HG03135 (cell line): Measurements from ENCODE around the gene WRAP53.

Experiments used
- ATAC-seq: cut with Tn5 transposase; IDR thresholded peaks from one replicate; pipeline ENCODE4 v1.9.1; 2021; ENCODE audit warnings: mild to moderate bottlenecking, moderate library complexity; ENCODE audit not compliant: unreplicated experiment

Gene WRAP53

GRCh38 chr17:7707858-7708750 is 19.8 kb downstream of the WRAP53 start:
- no peak for ATAC-seq

- ATAC-seq = no peak
Measured at GRCh38 chr17:7709031-7709430, 20.8 kb downstream of the WRAP53 start.

GRCh38 chr17:7710301-7710700 is 22.0 kb downstream of the WRAP53 start:
- ATAC-seq = no peak

- no peak for ATAC-seq
Measured at GRCh38 chr17:7711051-7711755, 22.9 kb downstream of the WRAP53 start.

GRCh38 chr17:7712111-7712771 is 24.0 kb downstream of the WRAP53 start:
- ATAC-seq = no peak

DNA sequence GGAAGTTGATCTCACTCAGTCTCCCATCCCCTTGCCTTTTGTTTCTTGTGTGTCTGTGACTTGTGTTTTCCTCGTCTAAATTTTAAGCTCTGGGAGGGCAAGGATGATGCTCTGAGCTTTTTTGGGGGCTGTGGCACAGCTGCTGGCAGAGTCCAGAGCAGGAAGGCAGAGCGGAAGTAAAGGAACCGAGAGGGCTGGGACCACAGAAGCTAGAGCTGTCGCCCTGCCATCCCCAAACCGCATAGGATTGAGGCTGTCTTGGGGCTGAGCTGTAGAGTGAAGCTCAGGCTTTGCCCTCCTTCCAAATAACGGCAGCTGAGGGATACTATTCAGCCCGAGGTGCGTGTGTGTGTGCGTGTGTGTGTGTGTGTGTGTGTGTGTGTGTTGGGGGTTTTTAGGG is 25.5 kb downstream of the WRAP53 start:
- ATAC-seq = no peak

GRCh38 chr17:7714721-7715594 is 26.7 kb downstream of the WRAP53 start:
- no peak for ATAC-seq

DNA sequence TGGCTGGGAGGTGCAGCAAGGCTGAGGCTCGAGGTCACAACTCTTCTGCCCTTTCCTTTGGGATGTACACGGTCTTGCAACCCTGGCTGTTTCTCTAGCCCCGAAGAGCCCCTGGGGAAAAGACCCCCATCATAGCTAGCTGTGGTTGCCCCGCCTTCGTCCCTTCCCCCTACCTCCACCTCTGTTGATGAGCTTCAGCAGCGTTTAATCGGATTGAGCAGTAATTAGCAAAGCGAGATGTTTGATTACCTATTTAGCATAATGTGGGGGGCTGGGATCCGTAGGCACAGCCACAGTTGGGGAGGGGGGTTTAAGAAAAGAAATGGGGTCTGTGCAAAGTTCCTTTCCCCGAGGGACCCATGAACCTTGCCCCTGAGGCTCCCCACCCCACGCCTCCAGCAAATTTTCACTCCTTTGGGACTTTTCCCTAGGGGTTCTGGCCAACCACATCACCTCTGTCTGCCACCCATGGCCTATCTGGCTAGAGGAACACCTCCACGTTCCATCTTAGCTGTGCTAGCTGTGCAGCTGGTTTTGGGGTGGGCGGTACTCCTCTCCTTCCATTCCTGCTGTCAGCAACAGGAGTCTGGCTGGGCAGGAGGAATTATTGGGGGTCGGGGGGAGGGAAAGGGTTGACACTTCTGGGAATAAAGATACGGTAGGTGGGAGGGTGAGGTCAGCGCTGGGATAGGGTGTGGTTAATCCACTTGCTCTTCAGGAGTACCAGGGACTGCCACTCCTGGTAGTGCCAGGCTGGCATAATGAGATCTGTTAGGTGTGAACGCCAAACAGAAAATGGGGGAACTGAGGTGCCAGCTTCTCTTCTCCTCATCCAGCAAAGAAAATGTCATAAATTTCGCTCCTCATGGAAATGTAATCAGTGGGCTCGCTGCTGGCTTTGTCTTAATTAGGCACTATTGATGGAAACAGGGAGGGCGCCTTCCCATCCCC is 27.9 kb downstream of the WRAP53 start:
- no peak for ATAC-seq

GRCh38 chr17:7716901-7717755 is 28.9 kb downstream of the WRAP53 start, which contains the start of gene DNAH2:
DNAH2 (plus strand) TSS chr17:7717744; CDS start chr17:7719735, 1,991 bp downstream.
- ATAC-seq = no peak

GRCh38 chr17:7717756-7718350 is 29.6 kb downstream of the WRAP53 start:
- no peak for ATAC-seq

DNA sequence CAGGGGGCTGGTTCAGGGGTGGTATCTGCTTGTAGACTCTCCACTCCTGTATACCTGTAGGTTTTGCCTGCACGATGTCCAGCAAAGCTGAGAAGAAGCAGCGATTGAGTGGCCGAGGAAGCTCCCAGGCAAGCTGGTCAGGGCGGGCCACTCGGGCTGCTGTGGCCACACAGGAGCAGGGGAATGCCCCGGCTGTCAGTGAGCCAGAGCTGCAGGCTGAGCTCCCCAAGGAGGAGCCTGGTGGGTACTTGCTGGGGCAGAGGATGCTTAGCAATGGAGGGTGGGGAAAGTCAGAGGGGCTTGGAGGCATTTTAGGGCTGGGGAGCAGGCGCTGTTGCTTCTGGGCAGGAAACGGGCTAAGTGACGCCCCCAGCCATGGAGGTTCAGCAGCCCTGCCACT is 31.4 kb downstream of the WRAP53 start:
- no peak for ATAC-seq

- no peak for ATAC-seq
Measured at GRCh38 chr17:7720125-7720524, 31.8 kb downstream of the WRAP53 start.

DNA sequence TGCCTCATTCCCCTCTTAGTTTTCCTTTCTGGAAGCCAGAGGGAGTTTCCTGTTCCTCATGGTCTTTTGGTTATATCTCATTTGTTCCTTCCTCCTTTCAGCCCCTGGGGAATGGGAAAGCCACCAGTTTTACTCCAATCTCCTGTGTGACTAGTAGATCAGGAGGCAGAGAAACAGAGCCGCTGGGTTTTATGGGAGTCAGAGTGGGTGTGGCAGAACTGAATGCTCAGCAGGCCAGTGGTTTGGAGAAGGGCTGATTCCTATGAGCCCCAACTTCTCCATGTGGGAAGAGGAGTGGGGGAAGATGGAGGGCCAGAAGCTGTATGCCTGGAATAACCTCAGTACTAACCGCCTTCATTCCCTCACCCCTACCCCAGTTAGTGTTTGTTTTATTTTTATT is 33.3 kb downstream of the WRAP53 start:
- ATAC-seq = no peak

- ATAC-seq = no peak
Measured at GRCh38 chr17:7727886-7728285, 39.6 kb downstream of the WRAP53 start.

DNA sequence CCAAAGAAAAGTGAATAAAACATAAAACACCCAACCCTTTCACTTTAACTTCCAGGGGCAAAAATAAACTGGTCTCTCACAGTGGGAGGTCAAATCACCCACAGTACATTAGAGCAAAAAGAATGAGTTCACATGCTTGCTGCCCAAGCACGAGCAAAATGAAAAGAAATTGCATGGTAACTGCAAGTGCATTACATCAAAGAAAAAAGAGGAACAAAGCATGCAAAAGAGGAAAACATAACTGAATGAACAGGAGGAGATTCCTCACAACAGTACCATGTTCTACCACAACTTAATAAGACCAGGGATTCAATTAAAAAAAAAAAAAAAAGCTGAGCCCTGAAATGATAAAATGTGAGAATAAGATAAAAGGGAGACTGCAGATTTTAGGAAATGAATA is 41.5 kb downstream of the WRAP53 start:
- no peak for ATAC-seq

DNA sequence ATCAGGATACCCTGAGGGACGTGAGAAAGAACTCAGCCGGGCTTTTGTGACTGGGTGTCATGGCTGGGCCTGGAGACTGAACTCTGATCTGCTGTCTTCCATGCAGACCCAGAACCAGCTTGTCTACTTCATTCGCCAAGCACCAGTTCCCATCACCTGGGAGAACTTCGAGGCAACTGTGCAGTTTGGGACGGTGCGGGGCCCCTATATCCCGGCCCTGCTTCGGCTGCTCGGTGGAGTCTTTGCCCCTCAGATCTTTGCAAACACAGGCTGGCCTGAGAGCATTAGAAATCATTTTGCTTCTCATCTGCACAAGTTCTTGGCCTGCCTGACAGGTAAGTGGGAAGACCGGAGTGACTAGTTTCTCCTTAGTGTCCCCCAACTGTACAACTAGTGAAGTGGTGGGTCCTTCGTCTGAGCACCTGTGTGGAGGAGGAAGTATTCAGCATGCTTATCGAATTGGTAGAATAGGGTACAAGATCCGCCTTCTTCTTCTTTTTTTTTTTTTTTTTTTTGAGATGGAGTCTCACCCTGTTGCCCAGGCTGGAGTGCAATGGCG is 44.8 kb downstream of the WRAP53 start:
- no peak for ATAC-seq

DNA sequence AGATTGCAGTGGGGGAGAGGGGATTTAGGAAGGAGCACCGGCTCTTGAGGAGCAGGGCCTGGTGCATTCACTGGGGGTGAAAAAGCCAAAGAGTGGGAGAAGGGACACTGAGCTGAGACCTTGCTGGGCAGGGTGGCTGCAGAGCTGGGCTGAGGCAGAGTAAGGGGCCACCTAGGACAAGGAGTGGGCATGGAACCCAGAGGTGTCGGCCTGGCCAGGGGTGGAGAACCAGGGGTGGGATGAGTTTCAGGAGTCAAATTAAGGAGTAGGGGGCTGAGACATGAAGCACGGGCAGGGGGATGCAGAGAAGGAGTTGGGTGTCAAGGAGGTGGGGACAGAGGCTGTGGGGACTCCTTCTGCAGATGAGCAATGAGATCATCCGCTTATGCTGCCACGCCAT is 49.3 kb downstream of the WRAP53 start:
- ATAC-seq = no peak

DNA sequence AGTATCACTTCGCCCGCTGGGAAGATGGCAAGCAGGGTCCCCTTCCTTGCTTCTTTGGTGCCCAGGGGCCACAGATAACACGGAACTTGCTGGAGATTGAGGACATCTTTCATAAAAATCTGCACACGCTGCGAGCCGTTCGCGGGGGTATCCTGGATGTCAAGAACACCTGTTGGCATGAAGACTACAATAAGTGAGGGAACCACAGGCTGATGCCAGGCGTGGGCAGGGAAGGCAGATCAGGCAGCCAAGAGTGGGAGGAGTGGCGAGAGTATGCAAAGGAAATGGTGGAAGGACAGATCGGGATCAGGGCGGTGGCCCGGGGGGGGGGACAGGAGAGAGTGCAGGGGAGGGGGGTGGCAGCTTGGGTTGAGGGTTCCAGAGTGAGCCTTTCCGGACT is 51.5 kb downstream of the WRAP53 start:
- ATAC-seq = no peak
